Heart right ventricle (tissue), 16 donors: ENCODE results near the gene VGF. TPM values are rescaled to one million over a fixed set of nuclear protein-coding genes. Genes with fewer than 3 reads are reported as not detected.

Experiments used
- ATAC-seq, 8 donors: fragments of 200-7000 bp; cut with Tn5 transposase; one replicate each; pipeline ENCODE4 v1.9.1; 2020; ENCODE audit warnings: mild to moderate bottlenecking in 8 of 8, moderate library complexity in 8 of 8, moderate number of reproducible peaks in 1 of 8
- DNase-seq, 2 donors: peaks; one replicate each; pipeline ENCODE4 v3.0.0-alpha.2; 2020
- H3K27ac ChIP-seq, 10 donors: fragments of 200-600 bp; sonication (generic) in 2 of 10; one replicate each; pipeline versions ENCODE4 v1.5.0 to v1.8.0; 2020 to 2022; ENCODE audit warnings: mild to moderate bottlenecking in 3 of 10
- H3K27me3 ChIP-seq, 7 donors: fragments of 200-600 bp; one replicate each; pipeline ENCODE4 v1.8.0; 2021 to 2022; ENCODE audit warnings: mild to moderate bottlenecking in 2 of 7
- H3K36me3 ChIP-seq, 9 donors: fragments of 200-600 bp; sonication (generic) in 1 of 9; one replicate each; pipeline versions ENCODE4 v1.5.0 to v1.8.0; 2020 to 2022; ENCODE audit warnings: mild to moderate bottlenecking in 2 of 9
- H3K4me1 ChIP-seq, 9 donors: fragments of 200-600 bp; sonication (generic) in 1 of 9; one replicate each; pipeline versions ENCODE4 v1.5.0 to v1.8.0; 2020 to 2022; ENCODE audit warnings: mild to moderate bottlenecking in 4 of 9
- H3K4me3 ChIP-seq, 10 donors: fragments of 200-600 bp; sonication (generic) in 2 of 10; one replicate each; pipeline versions ENCODE4 v1.5.0 to v1.8.0; 2020 to 2022; ENCODE audit warnings: mild to moderate bottlenecking in 7 of 10, moderate library complexity in 2 of 10
- H3K9me3 ChIP-seq, 11 donors: fragments of 200-600 bp in 10 of 11; sonication (generic) in 2 of 11; one replicate each; pipeline versions ENCODE4 v1.5.0 to v1.8.0; 2013 to 2022; ENCODE audit warnings: mild to moderate bottlenecking in 2 of 11, control low read depth in 1 of 11, moderate library complexity in 1 of 11
- CTCF ChIP-seq, 9 donors: fragments of 200-600 bp; sonication (generic) in 2 of 9; IDR thresholded peaks; one replicate each; pipeline versions ENCODE4 v1.5.0 to v1.8.0; 2021 to 2022; ENCODE audit warnings: antibody characterized with exemption in 9 of 9, mild to moderate bottlenecking in 5 of 9, moderate library complexity in 1 of 9
- whole genome bisulfite sequencing, 2 donors: extraction: QIAGEN DNeasy Blood & Tissue Kit; methylation state at CpG; one replicate each; pipeline ENCODE4 v1.1.7; 2013; ENCODE audit warnings: inconsistent platforms in 1 of 2; 5-methylcytosine and 5-hydroxymethylcytosine counted together
- intact Hi-C, 10 donors: fragments of 100-400 bp; cut with DNase I; formaldehyde crosslinking; loops; one replicate each; pipeline versions ENCODE4 v1.11.1 to v1.14.2; 2022
- polyA plus RNA-seq, 2 donors: library from polyadenylated mRNA; stranded (reverse); fragments of 200-250 nt; gene quantifications; one replicate each; pipeline ENCODE4 v1.2.3, GENCODE V29; 2013
- total RNA-seq, 10 donors: library from RNA; stranded (reverse); fragmentation: NEBNext Ultra II Directional in 3 of 10; extraction: Animal tissue kit (Norgen Biotek cat#: 25700) in 3 of 10; gene quantifications; one replicate each; pipeline versions ENCODE4 v1.2.1 to v1.2.4, GENCODE V29; 2021 to 2023
- donor health status: Arrhythmogenic right ventricular cardiomyopathy.
- donor health status: ischemic (EF 13 %, LVEDD 7.1; RV severe dilation, severe dysfunction).
- donor health status: healthy with polysubstance abuse.
- donor health status: DM: no; HTN: yes; CAD: no.
- donor health status: DM: no; HTN: no; CAD: no.
- donor health status: ischemic (EF 25% LVEDD 6.9; RV normal size, moderate dysfunction).
- donor health status: ischemic (EF 25% LVEDD 5.7; RV mildly dilated, moderate dysfunction).
- donor health status: healthy.
- donor health status: DM: yes; HTN: yes; CAD: no.
- donor health status: Ischemic cardiomyopathy.
- donor health status: ischemic (EF 35%, LVEDD 5.7; RV mildly dilated, moderate dysfunction).
- donor health status: nonischemic (EF 11% LVEDD 7.7; RV severe dilation, severe dysfunction).
- donor health status: DM: yes; HTN: yes; CAD: no.
- donor health status: PGD.
- donor health status: ischemic (EF 29% LVEDD 5.4; RV normal size, mild dysfunction).
- donor health status: nonischemic (EF 23%, LVEDD 6.1; RV moderate dilation, normal function).

The VGF gene
- total and polyA plus RNA-seq, 12 donors, result 0.17 TPM; not detected in 11

GRCh38 chr7:101151908-101152651 lies 13.3 kb downstream of the VGF start:
- H3K36me3 ChIP-seq, result peaks cover 0 to 8% (median 2%) of the 10 kb centered on the region in 9 donors
- 83 to 84% methylated on average over 2 of the region's 2 CpGs for WGBS, 2 donors
- ATAC-seq, result no peak
- no peak overlapping the region for H3K27ac ChIP-seq
- H3K9me3 ChIP-seq, result no peaks in the 10 kb centered on the region
- no peak overlapping the region for H3K4me3 ChIP-seq
- intact Hi-C loops, result no loop called here
- no peak for TF ChIP-seq CTCF (IDR thresholded peaks at IDR 0.05)
- peaks cover 3 to 20% (median 10%) of the 10 kb centered on the region in 9 donors for H3K4me1 ChIP-seq
- H3K27me3 ChIP-seq, result peaks cover 0 to 22% (median 13%) of the 10 kb centered on the region in 7 donors
- DNase-seq, result no peak

- intact Hi-C loops, result loop anchor here in 7 of 10 donors (5.0 kb wide), 2 partner anchors 51 to 141 kb away; no protein-coding TSS in a partner anchor
- no peak for TF ChIP-seq CTCF (IDR thresholded peaks at IDR 0.05)
- no peak overlapping the region for H3K4me3 ChIP-seq
Measured at GRCh38 chr7:101140746-101141382, 24.5 kb downstream of the VGF start.

GRCh38 chr7:101140339-101140699 lies 25.1 kb downstream of the VGF start:
- Histone ChIP-seq H3K4me1 (peaks cover 7 to 34% (median 15%) of the 10 kb centered on the region in 9 donors), H3K36me3 (peaks cover 0 to 17% (median 0%) of the 10 kb centered on the region in 9 donors), H3K9me3 (no peaks in the 10 kb centered on the region), H3K27me3 (peaks cover 0 to 9% (median 0%) of the 10 kb centered on the region in 7 donors), H3K4me3 (no peak overlapping the region), H3K27ac (no peak overlapping the region)
- no peak for ATAC-seq
- 30 to 31% methylated on average over 3 of the region's 3 CpGs for WGBS, 2 donors
- intact Hi-C loops, result loop anchor here in 7 of 10 donors (5.0 kb wide), 2 partner anchors 52 to 142 kb away; no protein-coding TSS in a partner anchor
- DNase-seq, result no peak
- TF ChIP-seq CTCF (IDR thresholded peaks at IDR 0.05), result no peak

More at GRCh38 chr7:101140746-101141382, 24.5 kb downstream of the VGF start:
- no peak for ATAC-seq
- Histone ChIP-seq H3K27me3 (peaks cover 0 to 9% (median 0%) of the 10 kb centered on the region in 7 donors), H3K9me3 (no peaks in the 10 kb centered on the region), H3K36me3 (peaks cover 0 to 11% (median 0%) of the 10 kb centered on the region in 9 donors), H3K27ac (no peak overlapping the region), H3K4me1 (peaks cover 7 to 28% (median 15%) of the 10 kb centered on the region in 9 donors)
- 91% methylated on average over 4 of the region's 4 CpGs for WGBS, 2 donors
- no peak for DNase-seq

- H3K36me3 ChIP-seq, result peaks cover 0 to 27% (median 0%) of the 10 kb centered on the region in 9 donors
- intact Hi-C loops, result loop anchor here in 6 of 10 donors (1.0 to 10.0 kb wide), 6 partner anchors 41 to 244 kb away; partner anchors contain the start of genes ACHE (in 1 of the 6) and TRIM56 (in 1 of the 6)
Measured at GRCh38 chr7:101138213-101138870, 27.0 kb downstream of the VGF start.

More at GRCh38 chr7:101138213-101138870, 27.0 kb downstream of the VGF start:
- peak overlapping the region in 7 of 10 donors; percentile 22 to 84 (median 52) for H3K27ac ChIP-seq
- peak overlapping the region in 3 of 10 donors; percentile 15 to 33 (median 26) for H3K4me3 ChIP-seq
- TF ChIP-seq CTCF (IDR thresholded peaks at IDR 0.05), result peak; percentile 69 to 90 (median 84)
- DNase-seq (peak; percentile 69 to 82), ATAC-seq (peak; percentile 84 to 94 (median 92))
- peaks cover 0 to 9% (median 0%) of the 10 kb centered on the region in 7 donors for H3K27me3 ChIP-seq
- no peaks in the 10 kb centered on the region for H3K9me3 ChIP-seq
- WGBS, 2 donors, result 7% methylated on average over 16 of the region's 16 CpGs
- peaks cover 7 to 42% (median 13%) of the 10 kb centered on the region in 9 donors for H3K4me1 ChIP-seq
